HCT116 (cell line): ENCODE data around the gene CTNND2. TPM values are rescaled to one million over a fixed set of nuclear protein-coding genes. Genes with fewer than 3 reads are reported as not detected.

ENCODE experiments used
- ATAC-seq: fragments of 200-7000 bp; cut with Tn5 transposase; 2 replicates; pipeline ENCODE4 v1.9.1; 2020; ENCODE audit warnings: mild to moderate bottlenecking, moderate library complexity
- BruUV-seq: library from RNA; stranded (reverse); fragments of 400-500 nt; replicated peaks from 2 replicates; lab custom pipeline; 2021; lab: Mats Ljungman, UMichigan
- CTCF ChIA-PET: fragments of 300-600 bp; sonication (Branson Sonifier 250); formaldehyde crosslinking; loops from one replicate; lab custom pipeline; 2021; ENCODE audit warnings: antibody characterized with exemption; lab: Charles Lee
- POLR2A ChIA-PET: fragments of 300-600, 350-600 bp; sonication (Branson Sonifier 250); formaldehyde crosslinking; loops from one replicate; lab custom pipeline; 2021; ENCODE audit warnings: antibody characterized with exemption; lab: Charles Lee
- RAD21 ChIA-PET, 2 experiments: fragments of 300-600 bp; sonication (Branson Sonifier 250); formaldehyde crosslinking; loops; one replicate each; lab custom pipeline; 2023; ENCODE audit warnings: low total read pairs in 2 of 2; ENCODE audit not compliant: uncharacterized antibody in 2 of 2, unreplicated experiment in 2 of 2, low non-redundant PET in 1 of 2; lab: Charles Lee
- DNase-seq: peaks from one replicate; pipeline ENCODE4 v3.0.0-alpha.2; 2010; ENCODE audit warnings: low read depth, low spot score
- H2AFZ ChIP-seq: fragments of 200-600 bp; shearing (Covaris generic), sonication (generic); 2 replicates; pipeline ENCODE4 v1.6.1; 2017; ENCODE audit warnings: low read depth, mixed run types, mixed read lengths, antibody characterized with exemption, low read length; ENCODE audit not compliant: poor library complexity, severe bottlenecking
- H3K27ac ChIP-seq: 2 replicates; pipeline ENCODE4 v1.5.1; 2012; ENCODE audit warnings: low read depth, low read length
- H3K27me3 ChIP-seq: fragments of 200-600 bp; sonication (generic); 2 replicates; pipeline ENCODE4 v1.6.1; 2016; ENCODE audit warnings: mixed run types, low read length, mixed read lengths; ENCODE audit not compliant: insufficient read depth
- H3K36me3 ChIP-seq, 2 experiments: fragments of 200-500 bp in 1 of 2; fragments of 200-600 bp in 1 of 2; sonication (Bioruptor generic) in 1 of 2; sonication (generic) in 1 of 2; 2 replicates each; pipeline versions ENCODE4 v1.5.1 to v1.6.1; 2014 to 2016; ENCODE audit warnings: low read length in 2 of 2, inconsistent platforms in 1 of 2, mixed read lengths in 1 of 2, mixed run types in 1 of 2; ENCODE audit not compliant: insufficient read depth in 2 of 2, control insufficient read depth in 1 of 2
- H3K4me1 ChIP-seq, 2 experiments: fragments of 200-600 bp in 1 of 2; sonication (generic) in 1 of 2; 2 replicates each; pipeline versions ENCODE4 v1.5.1 to v1.6.1; 2012 to 2017; ENCODE audit warnings: low read length in 2 of 2, inconsistent platforms in 1 of 2, mild to moderate bottlenecking in 1 of 2, mixed read lengths in 1 of 2, mixed run types in 1 of 2, moderate library complexity in 1 of 2; ENCODE audit not compliant: insufficient read depth in 2 of 2, control insufficient read depth in 1 of 2
- H3K4me2 ChIP-seq: fragments of 200-600 bp; sonication (generic); 2 replicates; pipeline ENCODE4 v1.6.1; 2017; ENCODE audit warnings: mixed run types, low read length, mixed read lengths
- H3K4me3 ChIP-seq, 2 experiments: fragments of 200-600 bp in 1 of 2; sonication (generic) in 1 of 2; replicated peaks in 1 of 2; 2 replicates each; pipeline ENCODE4 v1.5.1; 2011 to 2016; ENCODE audit warnings: low read length in 2 of 2, control low read depth in 1 of 2, low read depth in 1 of 2, mild to moderate bottlenecking in 1 of 2, mixed read lengths in 1 of 2, mixed run types in 1 of 2
- H3K79me2 ChIP-seq: fragments of 200-600 bp; sonication (generic); 2 replicates; pipeline ENCODE4 v1.6.1; 2017; ENCODE audit warnings: mild to moderate bottlenecking, mixed run types, low read length, moderate library complexity, mixed read lengths; ENCODE audit not compliant: insufficient read depth
- H3K9ac ChIP-seq: fragments of 200-600 bp; sonication (generic); 2 replicates; pipeline ENCODE4 v1.6.1; 2016; ENCODE audit warnings: low read length, mixed read lengths
- H3K9me2 ChIP-seq: fragments of 200-600 bp; sonication (generic), shearing (Covaris generic); 2 replicates; pipeline ENCODE4 v1.6.1; 2017; ENCODE audit warnings: mixed run types, mild to moderate bottlenecking, moderate library complexity; ENCODE audit not compliant: insufficient read depth
- H3K9me3 ChIP-seq, 2 experiments: fragments of 200-500 bp in 1 of 2; fragments of 200-600 bp in 1 of 2; sonication (Bioruptor generic) in 1 of 2; sonication (generic) in 1 of 2; 2 replicates each; pipeline ENCODE4 v1.6.1; 2014 to 2017; ENCODE audit warnings: low read length in 2 of 2, mixed read lengths in 2 of 2, inconsistent platforms in 1 of 2, low read depth in 1 of 2, mild to moderate bottlenecking in 1 of 2, mixed run types in 1 of 2, moderate library complexity in 1 of 2; ENCODE audit not compliant: control insufficient read depth in 1 of 2, insufficient read depth in 1 of 2
- H4K20me1 ChIP-seq: fragments of 200-600 bp; sonication (generic), shearing (Covaris generic); 2 replicates; pipeline ENCODE4 v1.6.1; 2017; ENCODE audit warnings: mixed run types, mild to moderate bottlenecking, moderate library complexity; ENCODE audit not compliant: insufficient read depth
- CEBPB ChIP-seq: IDR thresholded peaks from 2 replicates; pipeline ENCODE4 v1.6.1; 2012; ENCODE audit warnings: low read depth
- EGR1 ChIP-seq: IDR thresholded peaks from 2 replicates; pipeline ENCODE4 v1.6.1; 2012; ENCODE audit warnings: low read depth
- EZH2 ChIP-seq: fragments of 200-600 bp; sonication (generic); IDR thresholded peaks from 2 replicates; pipeline ENCODE4 v1.6.1; 2017; ENCODE audit warnings: antibody characterized with exemption, mixed run types
- EZH2phosphoT487 ChIP-seq: fragments of 200-600 bp; IDR thresholded peaks from 2 replicates; pipeline ENCODE4 v1.6.1; 2018; ENCODE audit warnings: antibody characterized with exemption, borderline replicate concordance
- FOSL1 ChIP-seq: IDR thresholded peaks from 2 replicates; pipeline ENCODE4 v1.6.1; 2012; ENCODE audit warnings: low read depth
- JUND ChIP-seq: IDR thresholded peaks from 2 replicates; pipeline ENCODE4 v1.6.1; 2012
- MAX ChIP-seq: IDR thresholded peaks from 2 replicates; pipeline ENCODE4 v1.6.1; 2012
- POLR2AphosphoS5 ChIP-seq: IDR thresholded peaks from 2 replicates; pipeline ENCODE4 v1.6.1; 2011; ENCODE audit warnings: mild to moderate bottlenecking, low read depth, low read length, moderate library complexity
- RAD21 ChIP-seq: IDR thresholded peaks from 2 replicates; pipeline ENCODE4 v1.6.1; 2012; ENCODE audit warnings: low read depth, mild to moderate bottlenecking
- SIN3A ChIP-seq: IDR thresholded peaks from 2 replicates; pipeline ENCODE4 v1.6.1; 2012; ENCODE audit warnings: low read depth
- SP1 ChIP-seq: IDR thresholded peaks from 2 replicates; pipeline ENCODE4 v1.6.1; 2012; ENCODE audit warnings: low read depth
- SRF ChIP-seq: IDR thresholded peaks from 2 replicates; pipeline ENCODE4 v1.6.1; 2012; ENCODE audit warnings: low read depth
- TCF7L2 ChIP-seq: IDR thresholded peaks from 2 replicates; pipeline ENCODE4 v1.7.0; 2011; ENCODE audit warnings: borderline replicate concordance, inconsistent platforms; ENCODE audit not compliant: insufficient read depth, insufficient read length; ENCODE audit errors: extremely low read depth
- YY1 ChIP-seq: IDR thresholded peaks from 2 replicates; pipeline ENCODE4 v1.6.1; 2011; ENCODE audit warnings: low read length, low read depth, moderate library complexity, mild to moderate bottlenecking; ENCODE audit not compliant: insufficient replicate concordance; ENCODE audit errors: extremely low read depth
- ZFX ChIP-seq: fragments of 450-650 bp; IDR thresholded peaks from 2 replicates; pipeline ENCODE4 v1.6.1; 2017
- ZNF274 ChIP-seq: fragments of 200-500 bp; sonication (Bioruptor generic); IDR thresholded peaks from 2 replicates; pipeline ENCODE4 v1.6.1; 2014; ENCODE audit warnings: mild to moderate bottlenecking, low read depth, low read length, inconsistent platforms
- intact Hi-C: fragments of 100-400 bp; cut with micrococcal nuclease; formaldehyde crosslinking; loops from 2 replicates; pipeline ENCODE4 v1.10.0; 2022
- total RNA-seq: library from RNA; stranded (reverse); gene quantifications from one replicate; pipeline ENCODE4 v1.2.1, GENCODE V29; 2021; ENCODE audit not compliant: unreplicated experiment
- TF ChIP-seq, protein P1 (sequence below), 3 experiments: fragments of 200-600 bp in 1 of 3; sonication (generic) in 1 of 3; IDR thresholded peaks in 2 of 3; conservative IDR thresholded peaks in 1 of 3; 2 replicates each; pipeline ENCODE4 v1.5.1; 2012 to 2017; ENCODE audit warnings: low read depth in 2 of 3, low read length in 2 of 3, antibody characterized with exemption in 1 of 3, borderline replicate concordance in 1 of 3, control low read depth in 1 of 3, mild to moderate bottlenecking in 1 of 3, mixed read lengths in 1 of 3, mixed run types in 1 of 3, moderate library complexity in 1 of 3; ENCODE audit not compliant: insufficient read depth in 1 of 3
- TF ChIP-seq, protein P2 (sequence below): IDR thresholded peaks from 2 replicates; pipeline ENCODE4 v1.6.1; 2012; ENCODE audit warnings: low read depth

The CTNND2 gene
- total RNA-seq, 1 experiment from 2014 or later: not detected

GRCh38 chr5:11584017-11584416 lies 320.2 kb downstream of the CTNND2 start:
- ChIA-PET RAD21 (no interaction called here), CTCF (no interaction called here), POLR2A (no interaction called here)
- BruUV-seq: no TSS peak
- Histone ChIP-seq H3K27ac (no peak overlapping the region), H4K20me1 (no peaks in the 10 kb centered on the region), H3K9ac (no peak overlapping the region), H3K9me3 (peaks cover 11 to 21% of the 10 kb centered on the region in 2 experiments; a peak in 2 of 4 replicates), H3K4me3 (no peak overlapping the region), H3K9me2 (no peaks in the 10 kb centered on the region), H3K36me3 (no peaks in the 10 kb centered on the region), H3K27me3 (no peaks in the 10 kb centered on the region), H3K4me1 (no peaks in the 10 kb centered on the region)
- no peak for DNase-seq
- no peak for ATAC-seq
- TF ChIP-seq, protein P1, sequence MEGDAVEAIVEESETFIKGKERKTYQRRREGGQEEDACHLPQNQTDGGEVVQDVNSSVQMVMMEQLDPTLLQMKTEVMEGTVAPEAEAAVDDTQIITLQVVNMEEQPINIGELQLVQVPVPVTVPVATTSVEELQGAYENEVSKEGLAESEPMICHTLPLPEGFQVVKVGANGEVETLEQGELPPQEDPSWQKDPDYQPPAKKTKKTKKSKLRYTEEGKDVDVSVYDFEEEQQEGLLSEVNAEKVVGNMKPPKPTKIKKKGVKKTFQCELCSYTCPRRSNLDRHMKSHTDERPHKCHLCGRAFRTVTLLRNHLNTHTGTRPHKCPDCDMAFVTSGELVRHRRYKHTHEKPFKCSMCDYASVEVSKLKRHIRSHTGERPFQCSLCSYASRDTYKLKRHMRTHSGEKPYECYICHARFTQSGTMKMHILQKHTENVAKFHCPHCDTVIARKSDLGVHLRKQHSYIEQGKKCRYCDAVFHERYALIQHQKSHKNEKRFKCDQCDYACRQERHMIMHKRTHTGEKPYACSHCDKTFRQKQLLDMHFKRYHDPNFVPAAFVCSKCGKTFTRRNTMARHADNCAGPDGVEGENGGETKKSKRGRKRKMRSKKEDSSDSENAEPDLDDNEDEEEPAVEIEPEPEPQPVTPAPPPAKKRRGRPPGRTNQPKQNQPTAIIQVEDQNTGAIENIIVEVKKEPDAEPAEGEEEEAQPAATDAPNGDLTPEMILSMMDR (IDR thresholded peaks at IDR 0.05 in 2 of 3, conservative IDR thresholded peaks at IDR 0.05 in 1 of 3; ENCODE audit: borderline replicate concordance in 1 of 3, insufficient read depth in 1 of 3, low read depth in 2 of 3, low read length in 2 of 3): no peak
- TF ChIP-seq SP1 (no peak), EGR1 (no peak), POLR2AphosphoS5 (no peak)
- TF ChIP-seq, all 23 proteins: peak for 0
- intact Hi-C loops: no loop called here
- H3K79me2 ChIP-seq: no peaks in the 10 kb centered on the region
- no peak overlapping the region for H2AFZ ChIP-seq
- no peak overlapping the region for H3K4me2 ChIP-seq

DNA sequence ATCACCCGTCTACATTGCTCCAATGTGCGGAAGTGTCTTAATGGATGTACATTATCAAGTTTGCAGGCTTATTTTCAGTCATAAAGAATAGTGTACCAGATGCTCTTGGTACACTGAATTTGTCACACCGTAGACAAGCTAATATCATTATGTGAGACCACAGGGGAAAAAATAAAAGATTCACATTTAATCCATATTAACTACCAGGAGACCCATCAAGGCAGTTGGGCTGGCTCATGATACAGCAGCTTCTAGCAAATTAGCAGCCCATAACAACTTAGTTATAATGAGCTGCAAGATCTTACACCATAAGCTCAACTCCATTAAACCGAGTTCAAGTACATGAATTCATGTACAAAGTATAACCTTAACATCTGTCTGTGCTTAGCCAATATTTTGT lies 324.9 kb downstream of the CTNND2 start:
- RAD21 ChIA-PET: no interaction called here
- CTCF ChIA-PET: no interaction called here
- TF ChIP-seq SRF (no peak), FOSL1 (no peak), RAD21 (no peak), TCF7L2 (no peak), YY1 (no peak), ZNF274 (no peak), ZFX (no peak), JUND (no peak), EZH2 (no peak), CEBPB (no peak), EGR1 (no peak), MAX (no peak), EZH2phosphoT487 (no peak), SIN3A (no peak)
- TF ChIP-seq, protein P2, sequence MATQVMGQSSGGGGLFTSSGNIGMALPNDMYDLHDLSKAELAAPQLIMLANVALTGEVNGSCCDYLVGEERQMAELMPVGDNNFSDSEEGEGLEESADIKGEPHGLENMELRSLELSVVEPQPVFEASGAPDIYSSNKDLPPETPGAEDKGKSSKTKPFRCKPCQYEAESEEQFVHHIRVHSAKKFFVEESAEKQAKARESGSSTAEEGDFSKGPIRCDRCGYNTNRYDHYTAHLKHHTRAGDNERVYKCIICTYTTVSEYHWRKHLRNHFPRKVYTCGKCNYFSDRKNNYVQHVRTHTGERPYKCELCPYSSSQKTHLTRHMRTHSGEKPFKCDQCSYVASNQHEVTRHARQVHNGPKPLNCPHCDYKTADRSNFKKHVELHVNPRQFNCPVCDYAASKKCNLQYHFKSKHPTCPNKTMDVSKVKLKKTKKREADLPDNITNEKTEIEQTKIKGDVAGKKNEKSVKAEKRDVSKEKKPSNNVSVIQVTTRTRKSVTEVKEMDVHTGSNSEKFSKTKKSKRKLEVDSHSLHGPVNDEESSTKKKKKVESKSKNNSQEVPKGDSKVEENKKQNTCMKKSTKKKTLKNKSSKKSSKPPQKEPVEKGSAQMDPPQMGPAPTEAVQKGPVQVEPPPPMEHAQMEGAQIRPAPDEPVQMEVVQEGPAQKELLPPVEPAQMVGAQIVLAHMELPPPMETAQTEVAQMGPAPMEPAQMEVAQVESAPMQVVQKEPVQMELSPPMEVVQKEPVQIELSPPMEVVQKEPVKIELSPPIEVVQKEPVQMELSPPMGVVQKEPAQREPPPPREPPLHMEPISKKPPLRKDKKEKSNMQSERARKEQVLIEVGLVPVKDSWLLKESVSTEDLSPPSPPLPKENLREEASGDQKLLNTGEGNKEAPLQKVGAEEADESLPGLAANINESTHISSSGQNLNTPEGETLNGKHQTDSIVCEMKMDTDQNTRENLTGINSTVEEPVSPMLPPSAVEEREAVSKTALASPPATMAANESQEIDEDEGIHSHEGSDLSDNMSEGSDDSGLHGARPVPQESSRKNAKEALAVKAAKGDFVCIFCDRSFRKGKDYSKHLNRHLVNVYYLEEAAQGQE: no peak

More for the DNA sequence above, 324.9 kb downstream of the CTNND2 start:
- Histone ChIP-seq H3K9me3 (peaks cover 7 to 18% of the 10 kb centered on the region in 2 experiments; a peak in 2 of 4 replicates), H3K4me3 (no peak overlapping the region), H3K36me3 (no peaks in the 10 kb centered on the region), H3K9me2 (no peaks in the 10 kb centered on the region), H3K27me3 (no peaks in the 10 kb centered on the region), H3K4me2 (no peak overlapping the region), H2AFZ (no peak overlapping the region), H4K20me1 (no peaks in the 10 kb centered on the region), H3K4me1 (no peaks in the 10 kb centered on the region; a peak in 1 of 4 replicates), H3K9ac (no peak overlapping the region), H3K27ac (no peak overlapping the region), H3K79me2 (no peaks in the 10 kb centered on the region)
- BruUV-seq: no TSS peak
- POLR2A ChIA-PET: no interaction called here
- DNase-seq: no peak
- intact Hi-C loops: no loop called here
- ATAC-seq: no peak
